GM19193 (cell line): Measurements from ENCODE around the gene CFI.

Source experiments
- POLR2A ChIP-seq: IDR thresholded peaks from 4 replicates; pipeline ENCODE4 v1.6.1; 2011; ENCODE audit not compliant: insufficient read depth, insufficient read length; ENCODE audit errors: extremely low read depth

CFI gene

GRCh38 chr4:109801895-109802319, at the start of gene CFI:
Gene CFI, minus strand, starts transcription at chr4:109801999. Its CDS starts 28 bp downstream, at chr4:109801971.
- TF ChIP-seq POLR2A, result no peak

GRCh38 chr4:109850601-109851000, 48.8 kb upstream of the CFI start:
- TF ChIP-seq POLR2A, result no peak

GRCh38 chr4:109848501-109848900, 46.7 kb upstream of the CFI start:
- TF ChIP-seq POLR2A, result no peak

- TF ChIP-seq POLR2A, result no peak
These were observed 46.2 kb upstream of the CFI start, which contains the start of gene LRIT3 for GRCh38 chr4:109847896-109848442. Gene LRIT3, plus strand, starts transcription at chr4:109848107. Its CDS starts 95 bp downstream, at chr4:109848202.

GRCh38 chr4:109846395-109847098, 44.7 kb upstream of the CFI start:
- no peak for TF ChIP-seq POLR2A

DNA sequence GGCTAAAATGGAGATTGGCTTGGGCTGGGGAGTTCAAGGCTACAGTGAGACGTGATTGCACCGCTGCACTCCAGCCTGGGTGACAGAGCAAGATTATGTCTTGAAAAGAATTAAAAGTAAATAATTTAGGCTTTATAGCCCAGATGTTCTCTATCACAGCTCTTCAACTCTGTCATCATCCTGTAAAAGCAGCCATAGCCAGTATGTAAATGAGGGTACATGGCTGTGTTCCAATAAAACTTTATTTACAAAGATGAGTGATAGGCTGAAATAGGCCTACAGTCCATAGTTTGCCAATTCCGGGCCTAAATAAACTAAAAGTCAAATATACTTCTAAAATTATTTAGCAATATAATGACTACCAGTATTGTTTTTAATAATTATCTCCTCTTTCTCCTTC, 35.2 kb upstream of the CFI start:
- TF ChIP-seq POLR2A, result no peak

- TF ChIP-seq POLR2A, result no peak
These were observed 32.0 kb upstream of the CFI start for GRCh38 chr4:109833756-109834155.

DNA sequence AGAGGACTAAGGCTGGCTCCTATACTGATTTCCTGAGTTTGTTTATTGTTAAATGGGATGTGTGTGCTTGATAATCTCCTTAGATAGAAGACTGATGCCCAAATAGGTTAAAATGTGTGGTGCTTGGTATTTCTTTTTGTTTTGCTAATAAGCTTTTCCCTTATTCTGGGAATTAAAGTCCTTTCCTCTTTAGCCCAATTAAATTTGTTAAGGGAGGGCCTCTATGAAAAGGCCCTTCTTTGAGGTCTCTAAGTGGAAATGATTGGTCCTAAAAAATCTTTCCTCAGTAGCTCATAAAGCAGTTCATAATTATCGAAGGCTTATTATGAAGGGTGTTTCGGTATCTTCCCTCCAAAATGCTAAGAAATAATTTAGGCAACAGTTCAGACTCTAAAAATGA, 25.9 kb upstream of the CFI start, which contains the start of gene RRH:
TSS of gene RRH (plus strand) at position 301 of the 400 bp plus-strand sequence. CDS start at position 357, 56 bp downstream.
- TF ChIP-seq POLR2A, result no peak

- TF ChIP-seq POLR2A, result no peak
These were observed 24.9 kb upstream of the CFI start for GRCh38 chr4:109826719-109827118.

GRCh38 chr4:109821185-109821584, 19.4 kb upstream of the CFI start:
- TF ChIP-seq POLR2A, result no peak

DNA sequence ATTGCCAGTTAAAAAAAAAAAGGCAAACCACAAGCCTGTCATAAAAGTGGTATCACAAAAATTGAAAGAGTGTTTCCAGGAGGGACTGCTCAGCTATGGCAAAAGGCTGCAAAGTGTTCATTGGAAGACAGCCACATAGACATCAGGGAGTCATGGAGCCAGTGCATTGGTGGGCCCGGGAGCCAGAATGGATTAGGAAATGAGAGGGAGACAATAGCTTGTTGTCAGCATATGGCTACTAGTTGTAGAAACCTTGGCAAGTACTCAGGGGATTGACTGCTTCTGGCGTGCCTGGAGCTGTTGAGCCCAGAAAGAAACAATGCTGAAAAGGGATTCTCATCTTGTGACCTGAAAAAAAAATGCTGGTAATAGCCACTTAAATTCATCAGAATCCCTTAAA, 18.8 kb upstream of the CFI start:
- TF ChIP-seq POLR2A, result no peak

GRCh38 chr4:109818268-109818667, 16.5 kb upstream of the CFI start:
- no peak for TF ChIP-seq POLR2A

DNA sequence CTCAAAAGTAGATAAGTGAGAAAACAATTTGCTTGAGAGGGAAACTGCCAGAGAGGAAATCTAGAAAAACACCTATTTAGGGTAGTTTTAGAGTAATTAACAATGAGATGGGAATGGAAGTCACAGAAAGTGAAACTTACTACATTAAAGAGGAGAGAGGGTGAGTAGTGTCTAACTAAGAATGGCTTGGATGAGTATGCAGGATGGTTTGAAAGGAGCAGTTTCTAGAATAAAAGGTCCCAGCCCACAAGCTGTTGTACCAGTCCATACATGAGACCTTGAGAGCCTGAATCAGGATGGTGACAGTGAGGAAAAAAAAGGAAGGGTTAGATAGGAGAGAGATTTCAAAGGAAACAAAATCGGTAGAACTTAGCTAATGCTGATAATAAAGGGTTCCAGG, 15.1 kb upstream of the CFI start:
- TF ChIP-seq POLR2A, result no peak

GRCh38 chr4:109816082-109816442, 14.3 kb upstream of the CFI start:
- TF ChIP-seq POLR2A, result no peak

GRCh38 chr4:109815151-109816081, 13.6 kb upstream of the CFI start, which contains the start of gene GAR1:
Gene GAR1, plus strand, starts transcription at chr4:109815762. Its CDS starts 403 bp downstream, at chr4:109816165.
- TF ChIP-seq POLR2A, result peak; percentile 69
